OCI-LY1 (cell line): Measurements from ENCODE around the gene SLC25A1.

Source experiments
- H2AFZ ChIP-seq: fragments of 200-600 bp; sonication (generic), shearing (Covaris generic); 2 replicates; pipeline ENCODE4 v1.6.0; 2014; ENCODE audit warnings: antibody characterized with exemption, mild to moderate bottlenecking, low read length
- H3F3A ChIP-seq: fragments of 200-600 bp; sonication (generic), shearing (Covaris generic); 2 replicates; pipeline ENCODE4 v1.6.0; 2014; ENCODE audit warnings: mild to moderate bottlenecking, antibody characterized with exemption, low read length, moderate library complexity; ENCODE audit not compliant: insufficient read depth
- H3K27ac ChIP-seq: fragments of 200-600 bp; sonication (generic); 2 replicates; pipeline ENCODE4 v1.5.1; 2014; ENCODE audit warnings: low read length, mixed run types, mild to moderate bottlenecking, low read depth; ENCODE audit not compliant: poor library complexity, severe bottlenecking
- H3K27me3 ChIP-seq: fragments of 200-600 bp; sonication (generic); 2 replicates; pipeline ENCODE4 v1.6.0; 2014; ENCODE audit warnings: antibody characterized with exemption, mild to moderate bottlenecking, low read length, moderate library complexity; ENCODE audit not compliant: insufficient read depth
- H3K36me3 ChIP-seq: fragments of 200-600 bp; sonication (generic); 2 replicates; pipeline ENCODE4 v1.6.1; 2014; ENCODE audit warnings: mild to moderate bottlenecking, antibody characterized with exemption, low read length, moderate library complexity, mixed read lengths; ENCODE audit not compliant: insufficient read depth
- H3K4me1 ChIP-seq: fragments of 200-600 bp; sonication (generic); 2 replicates; pipeline ENCODE4 v1.5.1; 2014; ENCODE audit warnings: mild to moderate bottlenecking, low read length, moderate library complexity; ENCODE audit not compliant: insufficient read depth, severe bottlenecking
- H3K4me2 ChIP-seq: fragments of 200-600 bp; sonication (generic), shearing (Covaris generic); 2 replicates; pipeline ENCODE4 v1.6.1; 2014; ENCODE audit warnings: low read length
- H3K4me3 ChIP-seq: fragments of 200-600 bp; sonication (generic); 2 replicates; pipeline ENCODE4 v1.5.1; 2014; ENCODE audit warnings: low read length, low read depth, mild to moderate bottlenecking, mixed read lengths; ENCODE audit not compliant: poor library complexity, severe bottlenecking
- H3K79me2 ChIP-seq: fragments of 200-600 bp; shearing (Covaris generic); 2 replicates; pipeline ENCODE4 v1.6.1; 2016; ENCODE audit warnings: mixed run types, low read length, mixed read lengths; ENCODE audit not compliant: insufficient read depth
- H3K9ac ChIP-seq: fragments of 200-600 bp; sonication (generic), shearing (Covaris generic); 2 replicates; pipeline ENCODE4 v1.6.1; 2014; ENCODE audit warnings: mild to moderate bottlenecking, low read length, mixed read lengths
- H3K9me2 ChIP-seq: fragments of 200-600 bp; sonication (generic), shearing (Covaris generic); 2 replicates; pipeline ENCODE4 v1.6.1; 2014; ENCODE audit warnings: low read depth, mild to moderate bottlenecking, low read length, mixed read lengths
- H3K9me3 ChIP-seq: fragments of 200-600 bp; shearing (Covaris generic); 2 replicates; pipeline ENCODE4 v1.6.1; 2014; ENCODE audit warnings: low read length, mixed read lengths
- H4K20me1 ChIP-seq: fragments of 200-600 bp; sonication (generic), shearing (Covaris generic); 2 replicates; pipeline ENCODE4 v1.6.0; 2016; ENCODE audit warnings: mild to moderate bottlenecking, low read length; ENCODE audit not compliant: insufficient read depth
- CTCF ChIP-seq: fragments of 200-600 bp; sonication (generic), shearing (Covaris generic); IDR thresholded peaks from 2 replicates; pipeline ENCODE4 v1.5.1; 2017; ENCODE audit warnings: mild to moderate bottlenecking, antibody characterized with exemption, low read length, moderate library complexity, mixed read lengths
- EZH2 ChIP-seq: fragments of 200-600 bp; sonication (generic), shearing (Covaris generic); IDR thresholded peaks from 2 replicates; pipeline ENCODE4 v1.8.0; 2017; ENCODE audit warnings: borderline replicate concordance, mixed run types, mild to moderate bottlenecking, antibody characterized with exemption, low read length, moderate library complexity, mixed read lengths

Gene SLC25A1

DNA sequence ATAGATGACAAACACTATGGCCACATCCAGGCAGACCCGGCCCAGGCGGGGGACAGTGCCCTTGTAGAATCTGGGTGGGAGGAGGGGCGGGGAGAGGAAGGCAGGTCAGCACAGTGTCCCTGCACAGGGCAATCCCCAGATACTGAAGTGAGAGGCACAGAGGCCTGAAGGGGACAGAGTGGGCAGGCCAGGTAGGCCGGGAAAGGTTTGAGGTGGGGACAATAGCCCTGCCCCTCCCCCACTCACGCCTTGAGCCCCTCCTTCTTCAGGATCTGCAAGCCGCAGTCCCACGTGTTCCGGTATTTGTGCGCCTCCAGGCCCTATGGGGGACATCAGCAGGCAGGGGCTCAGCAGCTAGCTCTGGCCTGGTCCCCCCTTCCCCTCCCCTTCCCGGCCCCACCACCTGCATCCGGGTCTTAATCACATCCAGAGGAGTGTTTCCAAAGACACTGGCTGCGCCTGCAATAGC, 2.3 kb downstream of the SLC25A1 start:
- Histone ChIP-seq H3K9ac (peak overlapping the region; percentile 88; the same call in 1 of the 2 replicates), H3K4me1 (peaks cover 64% of the 10 kb centered on the region), H3K4me3 (peak overlapping the region; percentile 82), H2AFZ (no peak overlapping the region), H4K20me1 (no peaks in the 10 kb centered on the region), H3K27me3 (no peaks in the 10 kb centered on the region), H3F3A (no peaks in the 10 kb centered on the region), H3K36me3 (peaks cover 7% of the 10 kb centered on the region; the same call in 1 of the 2 replicates), H3K27ac (peak overlapping the region; percentile 58), H3K79me2 (peaks cover 13% of the 10 kb centered on the region), H3K4me2 (peak overlapping the region; percentile 94), H3K9me2 (no peaks in the 10 kb centered on the region), H3K9me3 (no peaks in the 10 kb centered on the region)
- no peak for TF ChIP-seq EZH2
- no peak for TF ChIP-seq CTCF

GRCh38 chr22:19175602-19176174, 2.8 kb downstream of the SLC25A1 start:
- Histone ChIP-seq H4K20me1 (no peaks in the 10 kb centered on the region), H3K4me3 (no peak overlapping the region), H3K79me2 (peaks cover 13% of the 10 kb centered on the region), H3K4me2 (peak overlapping the region; percentile 94; the same call in 1 of the 2 replicates), H2AFZ (no peak overlapping the region), H3K9me2 (no peaks in the 10 kb centered on the region), H3K9me3 (no peaks in the 10 kb centered on the region), H3K27ac (peak overlapping the region; percentile 83), H3K4me1 (peaks cover 68% of the 10 kb centered on the region), H3K36me3 (peaks cover 7% of the 10 kb centered on the region; the same call in 1 of the 2 replicates), H3K9ac (no peak overlapping the region; the same call in 1 of the 2 replicates), H3K27me3 (peaks cover 2% of the 10 kb centered on the region), H3F3A (no peaks in the 10 kb centered on the region)
- TF ChIP-seq EZH2: no peak
- TF ChIP-seq CTCF: no peak

GRCh38 chr22:19175026-19175601, 3.4 kb downstream of the SLC25A1 start:
- Histone ChIP-seq H3K9ac (peak overlapping the region; percentile 45; the same call in 1 of the 2 replicates), H3K27ac (peak overlapping the region; percentile 83), H3K4me2 (peak overlapping the region; percentile 100; the same call in 1 of the 2 replicates), H4K20me1 (no peaks in the 10 kb centered on the region), H3K36me3 (peaks cover 7% of the 10 kb centered on the region; the same call in 1 of the 2 replicates), H2AFZ (no peak overlapping the region), H3K4me1 (peaks cover 73% of the 10 kb centered on the region), H3F3A (no peaks in the 10 kb centered on the region), H3K4me3 (no peak overlapping the region), H3K9me2 (no peaks in the 10 kb centered on the region), H3K79me2 (peaks cover 13% of the 10 kb centered on the region), H3K27me3 (peaks cover 7% of the 10 kb centered on the region), H3K9me3 (no peaks in the 10 kb centered on the region)
- TF ChIP-seq EZH2 (no peak), CTCF (no peak)
